Measurements from ENCODE around the gene CXXC5.

Gene CXXC5

DNA sequence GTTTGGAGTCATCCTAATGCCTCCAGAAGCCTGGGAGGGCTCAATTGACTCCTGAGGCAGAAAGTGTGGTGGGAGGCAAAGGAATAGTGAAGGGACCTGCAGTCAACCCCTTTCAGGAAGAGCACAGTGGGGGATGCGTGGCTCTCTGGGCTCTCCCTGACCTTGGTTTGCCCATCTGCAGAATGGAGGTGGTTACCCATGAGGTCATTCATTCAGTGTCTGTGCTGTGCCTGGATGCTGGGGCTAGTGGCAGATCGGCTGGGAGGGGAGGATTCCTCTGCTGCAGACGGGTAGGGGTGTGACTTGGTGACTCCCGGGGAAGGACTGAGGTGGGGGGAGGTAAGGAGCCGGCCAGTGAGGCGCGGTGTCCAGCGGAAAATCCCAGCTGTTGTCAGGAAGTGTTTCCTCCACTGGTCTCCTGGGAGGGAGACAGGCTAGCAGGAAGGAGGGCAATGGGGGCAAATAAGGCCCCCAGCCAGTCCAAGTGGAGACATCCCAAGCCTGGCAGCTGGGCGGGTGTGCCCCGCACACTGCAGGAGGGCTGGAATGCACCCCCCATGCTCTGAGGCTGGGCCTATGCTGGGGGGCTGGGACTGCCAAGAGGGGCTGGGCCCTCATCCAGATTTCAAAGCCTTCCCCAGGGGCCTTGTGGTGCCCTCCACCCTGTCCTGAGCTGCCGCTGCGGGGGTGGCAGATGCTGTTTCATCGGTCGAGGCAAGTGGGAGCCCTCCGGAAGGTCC, 10.9 kb downstream of the CXXC5 start:
- peak in 1 of 2 experiments; percentile 85 for DNase-seq (ENCODE audit: low read depth in 1 of 2, low spot score in 1 of 2)
- in situ Hi-C loops (cut with HindIII; ENCODE audit: low pct_unique_long_range_greater_than_20kb, low sequenced_read_pairs): no loop called here
- no peak for TF ChIP-seq JUND (IDR thresholded peaks at IDR 0.05; ENCODE audit: low read depth)

DNA sequence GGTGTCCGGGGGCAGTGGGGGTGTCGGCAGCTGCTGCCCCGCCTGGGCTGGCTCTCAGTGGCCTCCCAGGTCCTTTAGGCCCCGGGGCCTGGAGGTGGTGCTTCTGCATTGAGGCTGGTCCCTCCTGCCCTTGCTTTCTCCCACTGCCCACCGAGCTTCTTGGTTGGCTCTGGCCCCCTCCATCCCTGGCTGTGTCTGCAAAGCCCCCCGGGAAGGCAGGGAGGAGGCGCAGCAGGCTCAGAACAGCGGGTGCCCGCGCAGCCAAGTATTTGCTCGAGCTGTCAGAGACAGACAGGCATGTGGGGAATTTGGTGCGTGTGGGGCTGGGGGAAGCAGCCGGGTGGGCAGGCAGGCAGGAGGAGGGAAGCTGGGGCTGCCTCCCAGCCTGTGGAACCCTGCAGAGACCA, 11.5 kb downstream of the CXXC5 start:
- no peak for TF ChIP-seq JUND (IDR thresholded peaks at IDR 0.05; ENCODE audit: low read depth)
- in situ Hi-C loops (cut with HindIII; ENCODE audit: low pct_unique_long_range_greater_than_20kb, low sequenced_read_pairs): no loop called here
- DNase-seq (ENCODE audit: low read depth in 1 of 2, low spot score in 1 of 2): no peak

DNA sequence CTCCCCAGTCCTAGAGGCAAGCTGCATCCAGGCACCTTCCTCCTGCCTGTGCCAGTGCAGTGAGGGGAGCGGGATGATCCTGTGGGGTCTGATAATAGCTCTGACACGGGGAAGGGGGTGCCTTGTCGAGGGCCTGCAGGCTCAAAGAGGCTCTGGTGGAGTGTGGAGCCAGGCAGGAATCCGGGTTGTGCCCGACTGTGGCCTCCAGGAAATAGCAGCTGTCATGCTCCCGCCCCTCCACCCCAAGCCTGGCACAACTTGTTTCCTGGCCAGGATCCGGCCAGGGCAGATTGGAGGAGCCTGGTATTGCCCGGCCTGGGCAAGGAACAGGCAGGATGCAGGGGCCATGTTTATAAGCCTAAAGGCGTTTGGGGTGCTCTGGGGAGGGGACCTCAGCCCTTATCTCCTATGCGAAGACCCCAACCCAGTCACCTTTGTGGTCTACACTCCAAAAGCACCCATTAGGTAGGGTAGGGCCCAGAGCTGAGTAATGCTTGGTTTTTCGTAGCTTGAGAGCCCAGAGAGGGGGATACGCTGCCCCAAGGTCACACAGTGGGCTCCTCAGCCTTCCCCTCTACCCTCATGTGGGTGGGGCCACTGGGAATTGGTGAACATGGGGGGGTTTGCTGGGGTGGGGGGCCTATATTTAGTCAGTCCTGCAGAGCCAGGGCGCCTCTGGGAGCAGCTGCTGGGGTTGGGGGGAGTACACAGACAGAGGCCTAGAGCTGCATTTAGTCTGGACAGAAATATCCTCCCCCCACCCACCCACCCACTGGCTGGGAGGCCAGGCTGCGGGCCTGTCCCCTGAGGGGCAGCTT, 12.2 kb downstream of the CXXC5 start:
- in situ Hi-C loops (cut with HindIII; ENCODE audit: low pct_unique_long_range_greater_than_20kb, low sequenced_read_pairs): no loop called here
- TF ChIP-seq JUND (IDR thresholded peaks at IDR 0.05; ENCODE audit: low read depth): no peak
- DNase-seq (ENCODE audit: low read depth in 1 of 2, low spot score in 1 of 2): peak; percentile 89 to 95

DNA sequence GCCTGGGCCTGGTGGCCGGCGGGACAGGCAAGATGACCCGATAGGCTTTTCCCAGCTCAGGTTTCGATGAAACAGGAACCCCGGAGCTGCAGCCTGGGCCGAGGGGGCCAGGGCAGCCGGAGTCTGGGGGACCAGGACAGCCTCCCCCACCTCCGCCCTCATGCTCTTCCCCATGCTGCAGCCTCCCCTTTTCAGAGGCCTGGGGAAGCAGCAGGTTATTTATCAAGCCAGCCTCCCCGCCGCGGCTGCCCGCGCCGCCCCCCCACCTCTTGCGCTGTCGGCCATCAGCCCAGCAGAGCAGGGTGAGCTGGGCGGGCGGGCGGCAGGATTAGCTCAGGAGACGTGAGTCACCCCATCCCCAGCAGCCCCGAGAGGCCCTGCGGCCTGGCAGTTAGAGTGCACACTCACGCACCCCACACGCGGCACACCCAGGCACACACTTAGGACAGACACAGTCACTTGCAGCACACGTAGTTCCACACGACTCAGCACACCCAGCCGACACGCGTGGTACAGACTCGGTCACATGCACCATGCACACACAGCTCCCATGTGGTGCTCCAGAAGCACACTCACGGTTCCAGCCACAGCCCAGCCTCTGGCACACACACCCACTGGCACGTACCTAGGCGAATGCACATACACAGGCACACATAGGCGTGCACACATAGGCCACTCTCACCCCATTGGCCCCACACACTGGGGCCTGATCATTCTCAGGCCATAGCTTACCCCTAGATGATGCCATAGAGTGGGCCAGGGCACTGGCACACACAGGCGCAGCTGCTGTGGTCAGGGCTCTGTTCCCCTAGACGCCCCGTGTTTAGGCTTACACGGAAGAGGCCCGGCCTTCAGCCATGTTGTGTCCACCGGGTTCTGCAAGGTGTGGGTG, 13.0 kb downstream of the CXXC5 start:
- in situ Hi-C loops (cut with HindIII; ENCODE audit: low pct_unique_long_range_greater_than_20kb, low sequenced_read_pairs): no loop called here
- peak in 1 of 2 experiments; percentile 75 for DNase-seq (ENCODE audit: low read depth in 1 of 2, low spot score in 1 of 2)
- TF ChIP-seq JUND (IDR thresholded peaks at IDR 0.05; ENCODE audit: low read depth): no peak

DNA sequence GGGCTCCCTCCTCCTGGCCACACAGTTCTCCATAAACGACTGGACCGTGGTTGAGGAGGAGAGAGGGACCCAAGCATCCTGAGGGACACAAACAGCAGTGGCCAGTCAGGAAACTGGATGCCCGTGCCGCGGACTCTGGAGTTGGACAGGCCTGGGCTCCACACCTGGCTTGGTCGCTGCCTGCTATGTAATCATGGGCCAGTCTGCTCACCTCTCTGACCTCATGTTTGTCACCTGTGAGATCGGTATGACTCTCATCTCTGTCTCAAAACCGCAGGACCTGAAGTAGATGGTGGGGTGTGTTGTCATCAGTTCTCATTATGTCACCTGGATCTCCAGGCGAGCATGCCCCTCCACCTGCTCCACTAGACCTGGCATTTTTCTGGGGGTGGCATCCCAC, 14.5 kb downstream of the CXXC5 start:
- no peak for DNase-seq (ENCODE audit: low read depth in 1 of 2, low spot score in 1 of 2)
- in situ Hi-C loops (cut with HindIII; ENCODE audit: low pct_unique_long_range_greater_than_20kb, low sequenced_read_pairs): no loop called here
- no peak for TF ChIP-seq JUND (IDR thresholded peaks at IDR 0.05; ENCODE audit: low read depth)

DNA sequence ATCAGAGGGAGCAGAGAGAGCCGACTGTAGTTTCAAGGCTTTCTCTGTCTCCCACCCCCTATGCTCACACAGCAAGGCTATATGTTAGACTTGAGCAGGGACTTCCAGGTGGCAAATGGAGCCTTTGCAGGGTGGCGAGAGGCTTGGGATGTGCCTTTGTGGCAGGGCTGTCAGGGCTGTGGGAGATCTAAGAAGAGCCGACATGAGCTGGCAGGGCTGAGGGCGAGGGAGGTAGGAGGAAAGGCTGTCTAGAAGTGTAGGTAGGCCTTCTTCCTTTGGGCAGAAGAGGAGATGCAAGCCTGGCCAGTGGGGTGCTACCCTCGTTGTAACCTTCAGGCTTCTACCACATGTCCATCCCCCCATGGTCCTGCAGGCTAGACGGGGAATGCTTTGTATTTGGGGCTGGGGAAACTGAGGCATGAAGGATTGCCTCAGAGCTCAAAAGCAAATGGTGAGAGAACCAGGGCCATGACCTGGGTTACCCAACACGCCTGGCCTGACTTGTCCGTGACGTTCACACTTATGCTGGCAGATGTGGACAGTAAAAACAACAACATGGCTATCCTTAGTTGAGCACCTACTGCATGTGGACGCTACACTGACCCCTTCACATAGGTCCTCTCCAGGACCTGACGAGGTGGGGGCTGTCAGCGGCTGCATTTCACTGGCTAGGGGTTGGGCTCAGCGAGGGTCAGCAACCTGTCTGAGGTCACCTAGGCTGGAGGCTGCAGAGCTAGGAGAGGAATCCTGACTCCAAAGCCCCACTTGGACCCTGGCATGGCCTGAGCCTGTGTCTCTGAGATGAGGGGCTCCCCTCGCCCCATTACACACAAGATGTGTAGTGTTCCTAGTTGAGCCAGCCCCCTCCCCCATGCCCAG, 15.3 kb downstream of the CXXC5 start:
- in situ Hi-C loops (cut with HindIII; ENCODE audit: low pct_unique_long_range_greater_than_20kb, low sequenced_read_pairs): no loop called here
- no peak for TF ChIP-seq JUND (IDR thresholded peaks at IDR 0.05; ENCODE audit: low read depth)
- no peak for DNase-seq (ENCODE audit: low read depth in 1 of 2, low spot score in 1 of 2)

DNA sequence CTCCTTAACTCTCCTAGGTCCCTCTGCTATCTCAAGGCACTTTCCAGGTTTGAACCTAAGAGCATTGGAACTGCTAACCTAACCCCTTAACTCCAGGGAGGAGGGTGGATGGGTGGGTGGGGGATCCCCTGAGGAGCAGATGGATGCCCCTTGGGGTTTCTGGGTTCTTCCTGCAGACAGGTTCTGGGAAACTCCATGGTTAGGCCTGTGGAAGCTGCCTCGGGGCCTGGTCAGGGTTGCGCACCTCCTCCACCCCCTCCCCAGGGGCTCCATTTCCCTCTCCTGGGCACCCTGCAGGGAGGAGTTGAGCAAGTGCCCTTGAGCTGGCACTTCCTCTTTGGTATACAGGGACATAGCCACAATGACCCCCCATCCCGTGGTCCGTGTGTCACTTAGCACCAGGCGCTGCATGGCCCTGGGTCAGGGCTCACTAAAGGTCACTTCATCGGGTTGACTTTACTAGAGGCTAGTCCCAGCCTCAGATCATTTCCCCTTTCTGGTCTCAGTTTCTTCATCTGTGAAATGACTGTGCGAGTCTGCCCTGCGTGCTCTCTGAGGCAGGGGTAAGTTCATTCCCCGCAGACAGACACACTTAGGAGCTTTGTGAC, 16.0 kb downstream of the CXXC5 start:
- in situ Hi-C loops (cut with HindIII; ENCODE audit: low pct_unique_long_range_greater_than_20kb, low sequenced_read_pairs): no loop called here
- no peak for DNase-seq (ENCODE audit: low read depth in 1 of 2, low spot score in 1 of 2)

DNA sequence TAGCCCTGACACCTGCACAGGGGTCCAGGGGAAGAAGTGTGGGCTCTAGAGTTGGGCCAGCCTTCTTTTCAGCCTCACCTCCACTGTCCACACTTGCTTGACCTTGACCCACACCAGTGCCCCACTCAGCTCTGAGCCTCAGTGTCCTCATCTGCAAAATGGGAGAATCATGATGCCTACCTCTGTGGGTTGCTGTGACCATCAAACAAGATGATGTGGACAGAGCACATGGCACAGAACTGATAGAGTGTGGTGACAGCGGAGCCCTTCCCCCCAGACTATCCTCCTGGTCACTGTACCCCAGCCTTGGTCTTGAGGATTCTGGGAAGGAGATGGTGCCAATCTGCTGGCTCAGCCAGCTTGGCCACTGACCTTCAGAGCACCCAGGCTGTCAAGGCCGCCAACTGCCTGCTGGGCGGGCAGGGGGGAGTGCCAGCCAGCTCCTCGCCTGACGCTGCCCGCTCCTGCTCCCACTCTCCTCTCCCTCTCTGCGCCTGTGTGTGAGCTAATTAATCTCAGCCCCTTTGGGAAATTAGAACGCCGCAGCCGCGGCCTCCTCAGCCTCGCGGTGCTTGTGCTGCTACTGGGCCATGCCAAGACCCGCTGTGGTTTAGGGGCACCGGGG, 16.7 kb downstream of the CXXC5 start:
- DNase-seq (ENCODE audit: low read depth in 1 of 2, low spot score in 1 of 2): no peak
- in situ Hi-C loops (cut with HindIII; ENCODE audit: low pct_unique_long_range_greater_than_20kb, low sequenced_read_pairs): no loop called here

More for the DNA sequence above, 16.0 kb downstream of the CXXC5 start:
- TF ChIP-seq JUND (IDR thresholded peaks at IDR 0.05; ENCODE audit: low read depth): no peak

DNA sequence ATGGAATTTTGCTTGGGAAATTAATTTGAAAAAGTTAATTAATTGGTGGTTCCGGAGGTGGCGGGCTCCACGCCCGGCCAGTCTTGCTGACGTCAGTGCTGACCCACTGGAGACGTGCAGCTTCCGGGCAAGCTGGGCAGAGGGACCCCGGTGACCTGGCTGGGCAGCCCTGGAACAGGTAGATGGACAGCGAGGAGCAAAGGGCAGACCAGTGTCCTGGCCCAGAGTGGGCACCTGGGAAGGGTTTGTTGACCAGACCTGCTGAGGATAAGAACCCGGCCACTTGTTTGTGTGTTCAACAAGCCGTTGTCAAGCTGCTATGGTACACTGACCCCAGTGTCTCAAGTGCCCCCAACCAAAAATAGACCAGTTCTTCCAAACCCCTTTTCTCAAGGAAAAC, 17.5 kb downstream of the CXXC5 start:
- no peak for TF ChIP-seq JUND (IDR thresholded peaks at IDR 0.05; ENCODE audit: low read depth)
- in situ Hi-C loops (cut with HindIII; ENCODE audit: low pct_unique_long_range_greater_than_20kb, low sequenced_read_pairs): no loop called here

More for the DNA sequence above, 16.7 kb downstream of the CXXC5 start:
- TF ChIP-seq JUND (IDR thresholded peaks at IDR 0.05; ENCODE audit: low read depth): no peak

DNA sequence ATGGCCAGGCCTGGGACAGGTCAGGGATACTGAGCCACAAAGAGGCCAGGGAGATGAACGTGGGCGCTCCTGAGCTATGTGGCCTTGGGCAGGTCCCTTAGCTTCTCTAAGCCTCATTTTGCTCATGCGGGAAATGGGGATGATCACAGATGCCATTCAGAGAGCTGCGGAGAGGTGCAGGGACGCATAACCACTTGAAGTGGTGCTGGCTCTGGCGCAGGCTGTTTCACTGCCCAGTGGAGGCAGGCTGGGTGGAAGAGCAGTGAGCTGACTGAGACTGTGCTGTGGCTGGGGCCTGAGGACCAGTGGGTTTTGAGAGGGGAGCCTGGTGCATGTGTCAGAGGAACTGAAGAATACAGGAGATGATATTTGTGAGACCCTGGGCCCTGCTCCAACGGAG, 18.4 kb downstream of the CXXC5 start:
- no peak for TF ChIP-seq JUND (IDR thresholded peaks at IDR 0.05; ENCODE audit: low read depth)

More for the DNA sequence above, 17.5 kb downstream of the CXXC5 start:
- no peak for DNase-seq (ENCODE audit: low read depth in 1 of 2, low spot score in 1 of 2)

More for the DNA sequence above, 18.4 kb downstream of the CXXC5 start:
- in situ Hi-C loops (cut with HindIII; ENCODE audit: low pct_unique_long_range_greater_than_20kb, low sequenced_read_pairs): no loop called here
- DNase-seq (ENCODE audit: low read depth in 1 of 2, low spot score in 1 of 2): no peak

All from T47D (cell line).